B cell (primary cell): ENCODE data around the gene CEP164. TPM values are rescaled to one million over a fixed set of nuclear protein-coding genes. Genes with fewer than 3 reads are reported as not detected.

Experiments used
- ATAC-seq: fragments of 200-7000 bp; cut with Tn5 transposase; one replicate; pipeline ENCODE4 v1.10.0; 2021; ENCODE audit warnings: low read depth, mild to moderate bottlenecking, moderate number of reproducible peaks, moderate library complexity
- CTCF ChIA-PET: fragments of 350-600 bp; sonication (Branson Sonifier 250); formaldehyde crosslinking; loops from one replicate; lab custom pipeline; 2021; ENCODE audit warnings: antibody characterized with exemption, inconsistent platforms; lab: Charles Lee
- POLR2A ChIA-PET: fragments of 350-600 bp; sonication (Branson Sonifier 250); formaldehyde crosslinking; loops from one replicate; lab custom pipeline; 2021; ENCODE audit warnings: antibody characterized with exemption; lab: Charles Lee
- DNase-seq: peaks from one replicate; pipeline ENCODE4 v3.0.0; 2013
- H2AFZ ChIP-seq: 2 replicates; pipeline ENCODE4 v1.6.1; 2012; ENCODE audit warnings: mild to moderate bottlenecking, low read depth, low read length; ENCODE audit not compliant: insufficient read depth, poor library complexity, severe bottlenecking
- H3K27ac ChIP-seq, 2 donors: 1 replicate in 1 of 2; 2 replicates in 1 of 2; pipeline ENCODE4 v1.5.1; 2012 to 2013; ENCODE audit warnings: low read length in 2 of 2, mild to moderate bottlenecking in 2 of 2, moderate library complexity in 1 of 2
- H3K27me3 ChIP-seq, 4 experiments: fragments of 200-600 bp in 1 of 4; sonication (generic) in 1 of 4; replicated peaks in 1 of 4; 1 replicate in 2 of 4; 2 replicates in 2 of 4; pipeline versions ENCODE4 v1.6.1 to v1.7.0; 2013 to 2016; ENCODE audit warnings: low read length in 3 of 4, mild to moderate bottlenecking in 2 of 4, mixed read lengths in 1 of 4, moderate library complexity in 1 of 4; ENCODE audit not compliant: insufficient read depth in 4 of 4, control insufficient read depth in 3 of 4; ENCODE audit errors: control extremely low read depth in 1 of 4
- H3K36me3 ChIP-seq, 2 experiments: replicated peaks in 1 of 2; 1 replicate in 1 of 2; 2 replicates in 1 of 2; pipeline versions ENCODE4 v1.6.1 to v1.7.1; 2013; ENCODE audit warnings: low read length in 1 of 2; ENCODE audit not compliant: insufficient read depth in 2 of 2, control insufficient read depth in 1 of 2; ENCODE audit errors: control extremely low read depth in 1 of 2, extremely low read depth in 1 of 2
- H3K4me1 ChIP-seq, 2 donors: fragments of 200-600 bp in 1 of 2; sonication (generic) in 1 of 2; 1 replicate in 1 of 2; 2 replicates in 1 of 2; pipeline versions ENCODE4 v1.5.1 to v1.6.1; 2013 to 2017; ENCODE audit warnings: low read length in 2 of 2; ENCODE audit not compliant: control insufficient read depth in 2 of 2, insufficient read depth in 2 of 2
- H3K4me2 ChIP-seq: replicated peaks from 2 replicates; pipeline ENCODE3; 2012; ENCODE audit warnings: mild to moderate bottlenecking, low read depth, low read length; ENCODE audit not compliant: poor library complexity, severe bottlenecking
- H3K4me3 ChIP-seq, 5 experiments: fragments of 200-600 bp in 1 of 5; sonication (generic) in 1 of 5; 1 replicate in 3 of 5; 2 replicates in 2 of 5; pipeline versions ENCODE4 v1.5.1 to v1.7.0; 2011 to 2016; ENCODE audit warnings: low read length in 4 of 5, mild to moderate bottlenecking in 4 of 5, low read depth in 2 of 5, control low read depth in 1 of 5, moderate library complexity in 1 of 5; ENCODE audit not compliant: insufficient read depth in 1 of 5; ENCODE audit errors: control extremely low read depth in 1 of 5, extremely low read depth in 1 of 5
- H3K79me2 ChIP-seq: fragments of 200-600 bp; sonication (generic); one replicate; pipeline ENCODE4 v1.6.0; 2016; ENCODE audit warnings: low read length; ENCODE audit not compliant: control insufficient read depth, insufficient read depth
- H3K9ac ChIP-seq: fragments of 200-600 bp; sonication (generic); 2 replicates; pipeline ENCODE4 v1.6.1; 2017; ENCODE audit warnings: mild to moderate bottlenecking, low read length, moderate library complexity
- H3K9me3 ChIP-seq, 3 donors: one replicate each; pipeline versions ENCODE4 v1.6.1 to v1.7.1; 2013; ENCODE audit warnings: low read length in 2 of 3; ENCODE audit not compliant: control insufficient read depth in 2 of 3, insufficient read depth in 1 of 3; ENCODE audit errors: control extremely low read depth in 1 of 3
- H4K20me1 ChIP-seq: 2 replicates; pipeline ENCODE4 v1.6.0; 2012; ENCODE audit warnings: mild to moderate bottlenecking, low read length; ENCODE audit not compliant: insufficient read depth, control insufficient read depth, poor library complexity, severe bottlenecking
- H3K27ac Mint-ChIP-seq: one replicate; pipeline ENCODE4 v1.8.0; 2021; ENCODE audit warnings: mixed read lengths
- H3K27me3 Mint-ChIP-seq: one replicate; pipeline ENCODE4 v1.8.0; 2021; ENCODE audit warnings: mixed read lengths
- H3K4me1 Mint-ChIP-seq: one replicate; pipeline ENCODE4 v1.8.0; 2021; ENCODE audit warnings: mixed read lengths
- H3K4me3 Mint-ChIP-seq: one replicate; pipeline ENCODE4 v1.8.0; 2021; ENCODE audit warnings: mixed read lengths
- H3K9me3 Mint-ChIP-seq: one replicate; pipeline ENCODE4 v1.8.0; 2022; ENCODE audit warnings: mixed read lengths; ENCODE audit not compliant: insufficient read depth
- CTCF ChIP-seq: fragments of 200-600 bp; IDR thresholded peaks from one replicate; pipeline ENCODE4 v1.8.0; 2022; ENCODE audit warnings: antibody characterized with exemption, mild to moderate bottlenecking
- EZH2 ChIP-seq: IDR thresholded peaks from 2 replicates; pipeline ENCODE4 v1.6.1; 2012; ENCODE audit warnings: borderline replicate concordance, low read depth, mild to moderate bottlenecking, moderate library complexity, low read length; ENCODE audit not compliant: insufficient read depth, poor library complexity, severe bottlenecking
- WGBS: methylation state at CpG from one replicate; pipeline ENCODE4 v1.1.5; 2013; ENCODE audit warnings: missing lambda C conversion rate; ENCODE audit not compliant: insufficient coverage; 5-methylcytosine and 5-hydroxymethylcytosine counted together
- intact Hi-C: fragments of 100-400 bp; cut with micrococcal nuclease; formaldehyde crosslinking; loops from one replicate; pipeline ENCODE4 v1.10.0; 2022
- polyA plus RNA-seq: library from polyadenylated mRNA; depleted of rRNA; stranded (reverse); fragments of >200 nt; gene quantifications from 2 replicates; pipeline ENCODE4 v1.2.3, GENCODE V29; 2012
- total RNA-seq, 2 donors: library from RNA; stranded (reverse); fragments of 120-200 nt in 1 of 2; gene quantifications; 1 replicate in 1 of 2; 2 replicates in 1 of 2; pipeline versions ENCODE4 v1.2.3 to v1.2.4, GENCODE V29; 2013 to 2022

Gene CEP164
- total and polyA plus RNA-seq, 2 donors (not counting 1 experiment from before 2014, with no cell fraction given), result 31.5 to 54.8 TPM

GRCh38 chr11:117381481-117382387, 54.1 kb downstream of the CEP164 start:
- H3K9me3 Mint-ChIP-seq, result no peaks in the 10 kb centered on the region
- H3K9me3 ChIP-seq, result no peaks in the 10 kb centered on the region
- H3K79me2 ChIP-seq, result no peaks in the 10 kb centered on the region
- H3K27ac ChIP-seq, result no peak overlapping the region
- H3K27me3 Mint-ChIP-seq, result no peaks in the 10 kb centered on the region
- no peak overlapping the region for H3K9ac ChIP-seq
- TF ChIP-seq EZH2, result no peak
- TF ChIP-seq CTCF, result no peak
- no peak overlapping the region for H3K4me3 Mint-ChIP-seq
- H2AFZ ChIP-seq, result no peak overlapping the region
- H4K20me1 ChIP-seq, result no peaks in the 10 kb centered on the region
- ChIA-PET CTCF (no interaction called here), POLR2A (no interaction called here)
- H3K27me3 ChIP-seq, result no peaks in the 10 kb centered on the region
- no peaks in the 10 kb centered on the region for H3K4me1 Mint-ChIP-seq
- no peak overlapping the region for H3K4me2 ChIP-seq
- ATAC-seq (no peak), DNase-seq (no peak)
- no peaks in the 10 kb centered on the region for H3K4me1 ChIP-seq
- intact Hi-C loops, result no loop called here
- H3K27ac Mint-ChIP-seq, result no peak overlapping the region
- H3K4me3 ChIP-seq, result no peak overlapping the region
- peaks cover 0 to 48% of the 10 kb centered on the region in 2 experiments for H3K36me3 ChIP-seq
- WGBS, result 98% methylated on average over 8 of the region's 9 CpGs

- no peaks in the 10 kb centered on the region for H3K27me3 Mint-ChIP-seq
- Histone ChIP-seq H3K27ac (no peak overlapping the region), H3K4me3 (no peak overlapping the region), H3K79me2 (no peaks in the 10 kb centered on the region), H3K36me3 (peaks cover 0 to 53% of the 10 kb centered on the region in 2 experiments), H3K9ac (no peak overlapping the region), H4K20me1 (no peaks in the 10 kb centered on the region), H2AFZ (no peak overlapping the region), H3K4me2 (no peak overlapping the region), H3K4me1 (no peaks in the 10 kb centered on the region), H3K27me3 (no peaks in the 10 kb centered on the region), H3K9me3 (no peaks in the 10 kb centered on the region)
- DNase-seq, result no peak
- no peaks in the 10 kb centered on the region for H3K9me3 Mint-ChIP-seq
- H3K4me1 Mint-ChIP-seq, result no peaks in the 10 kb centered on the region
- TF ChIP-seq EZH2 (no peak), CTCF (no peak)
- no peak overlapping the region for H3K4me3 Mint-ChIP-seq
- 98% methylated on average over 4 of the region's 4 CpGs for WGBS
- ChIA-PET CTCF (interaction anchor here (0.5 kb wide), 1 partner anchor 983 kb away, joined by 3 read pairs; no protein-coding TSS in a partner anchor), POLR2A (no interaction called here)
- ATAC-seq, result no peak
- intact Hi-C loops, result no loop called here
- no peak overlapping the region for H3K27ac Mint-ChIP-seq
Measured at GRCh38 chr11:117382746-117383145, 55.1 kb downstream of the CEP164 start.
